ENCODE measurements around the gene MCIDAS. TPM values are rescaled to one million over a fixed set of nuclear protein-coding genes. Genes with fewer than 3 reads are reported as not detected.

The MCIDAS gene
- total RNA-seq, 1 donor from 2014 or later, result under 0.01 TPM

GRCh38 chr5:55172937-55173686, 54.0 kb downstream of the MCIDAS start, which contains the start of gene CDC20B:
TSS of gene CDC20B (minus strand) at chr5:55173177. CDS start at chr5:55173000, 177 bp downstream.
- no peak for FAIRE-seq
- Histone ChIP-seq H3K36me3 (ENCODE audit: control insufficient read depth, insufficient read depth, low read length) (no peaks in the 10 kb centered on the region), H3K27me3 (ENCODE audit: control insufficient read depth, insufficient read depth, low read length) (no peaks in the 10 kb centered on the region), H3K4me3 (ENCODE audit: low read depth, low read length) (peak within 1 kb of the TSS; percentile 45)
- TF ChIP-seq, protein P1, sequence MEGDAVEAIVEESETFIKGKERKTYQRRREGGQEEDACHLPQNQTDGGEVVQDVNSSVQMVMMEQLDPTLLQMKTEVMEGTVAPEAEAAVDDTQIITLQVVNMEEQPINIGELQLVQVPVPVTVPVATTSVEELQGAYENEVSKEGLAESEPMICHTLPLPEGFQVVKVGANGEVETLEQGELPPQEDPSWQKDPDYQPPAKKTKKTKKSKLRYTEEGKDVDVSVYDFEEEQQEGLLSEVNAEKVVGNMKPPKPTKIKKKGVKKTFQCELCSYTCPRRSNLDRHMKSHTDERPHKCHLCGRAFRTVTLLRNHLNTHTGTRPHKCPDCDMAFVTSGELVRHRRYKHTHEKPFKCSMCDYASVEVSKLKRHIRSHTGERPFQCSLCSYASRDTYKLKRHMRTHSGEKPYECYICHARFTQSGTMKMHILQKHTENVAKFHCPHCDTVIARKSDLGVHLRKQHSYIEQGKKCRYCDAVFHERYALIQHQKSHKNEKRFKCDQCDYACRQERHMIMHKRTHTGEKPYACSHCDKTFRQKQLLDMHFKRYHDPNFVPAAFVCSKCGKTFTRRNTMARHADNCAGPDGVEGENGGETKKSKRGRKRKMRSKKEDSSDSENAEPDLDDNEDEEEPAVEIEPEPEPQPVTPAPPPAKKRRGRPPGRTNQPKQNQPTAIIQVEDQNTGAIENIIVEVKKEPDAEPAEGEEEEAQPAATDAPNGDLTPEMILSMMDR (IDR thresholded peaks at IDR 0.05; ENCODE audit: insufficient read depth, low read length, severe bottlenecking), result no peak
- peak; percentile 54 for DNase-seq (ENCODE audit: low read depth)

- FAIRE-seq, result no peak
- H3K36me3 ChIP-seq (ENCODE audit: control insufficient read depth, insufficient read depth, low read length), result no peaks in the 10 kb centered on the region
- TF ChIP-seq, protein P1 (IDR thresholded peaks at IDR 0.05; ENCODE audit: insufficient read depth, low read length, severe bottlenecking), result peak; percentile 69
- peak overlapping the region; percentile 45 for H3K4me3 ChIP-seq (ENCODE audit: low read depth, low read length)
- H3K27me3 ChIP-seq (ENCODE audit: control insufficient read depth, insufficient read depth, low read length), result no peaks in the 10 kb centered on the region
- peak; percentile 79 for DNase-seq (ENCODE audit: low read depth)
Measured at GRCh38 chr5:55172051-55172899, 54.8 kb downstream of the MCIDAS start.

DNA sequence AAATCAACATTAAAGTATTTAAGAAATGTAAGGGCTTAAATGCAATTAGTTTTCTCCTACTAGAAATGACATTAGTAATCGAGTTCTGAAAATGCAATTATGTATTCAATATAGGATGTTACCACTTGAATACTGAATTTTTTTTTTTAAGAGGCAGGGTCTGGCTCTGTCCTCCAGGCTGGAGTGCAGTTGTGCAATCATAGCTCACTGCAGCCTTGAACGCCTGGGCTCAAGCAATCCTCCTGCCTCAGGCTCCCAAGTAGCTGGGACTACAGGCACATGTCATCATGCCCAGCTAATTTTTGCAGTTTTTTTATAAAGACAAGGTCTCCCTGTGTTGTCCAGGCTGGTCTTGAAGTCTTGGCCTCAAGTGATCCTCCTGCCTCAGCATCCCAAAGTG, 55.6 kb downstream of the MCIDAS start:
- DNase-seq (ENCODE audit: low read depth) (no peak), FAIRE-seq (no peak)
- no peaks in the 10 kb centered on the region for H3K27me3 ChIP-seq (ENCODE audit: control insufficient read depth, insufficient read depth, low read length)
- TF ChIP-seq, protein P1 (IDR thresholded peaks at IDR 0.05; ENCODE audit: insufficient read depth, low read length, severe bottlenecking), result no peak
- no peak overlapping the region for H3K4me3 ChIP-seq (ENCODE audit: low read depth, low read length)
- no peaks in the 10 kb centered on the region for H3K36me3 ChIP-seq (ENCODE audit: control insufficient read depth, insufficient read depth, low read length)

Other genes with a start within 250 kb of the MCIDAS start
- not detected in 2 replicates for gene ESM1, start 241.7 kb downstream of the MCIDAS start, total RNA-seq
- not detected in 2 replicates for gene GZMK, start 203.1 kb downstream of the MCIDAS start, total RNA-seq
- gene GZMA, start 124.7 kb downstream of the MCIDAS start, total RNA-seq, result not detected in 2 replicates
- 12.0 and 12.1 TPM in 2 replicates for gene GPX8, start 67.1 kb downstream of the MCIDAS start, total RNA-seq
- gene CDC20B, start 54.1 kb downstream of the MCIDAS start, total RNA-seq, result not detected in 2 replicates
- gene CCNO, start 6.3 kb upstream of the MCIDAS start, total RNA-seq, result 1.6 and 1.8 TPM in 2 replicates
- gene DHX29, start 80.4 kb upstream of the MCIDAS start, total RNA-seq, result 16.3 and 18.8 TPM in 2 replicates
- gene MTREX, start 80.7 kb upstream of the MCIDAS start, total RNA-seq, result 82.1 and 94.5 TPM in 2 replicates

Data from bronchial epithelial cell (primary cell).